ENCODE results near the gene PSAPL1. TPM values are rescaled to one million over a fixed set of nuclear protein-coding genes. Genes with fewer than 3 reads are reported as not detected.

Gene PSAPL1
- total RNA-seq, 1 experiment from 2014 or later, result not detected

GRCh38 chr4:7384003-7384928 lies 50.5 kb downstream of the PSAPL1 start:
- ChIA-PET POLR2A (no interaction called here), CTCF (no interaction called here)
- intact Hi-C loops (cut with micrococcal nuclease; ENCODE audit: unreplicated experiment), result no loop called here
- in situ Hi-C loops (cut with HindIII; ENCODE audit: low pct_unique_long_range_greater_than_20kb, low sequenced_read_pairs), result no loop called here
- Histone ChIP-seq H3K9me3 (ENCODE audit: control insufficient read depth, insufficient read depth, low read depth, low read length) (no peaks in the 10 kb centered on the region), H3K4me1 (ENCODE audit: control insufficient read depth, insufficient read depth, low read length) (no peaks in the 10 kb centered on the region), H3K27ac (ENCODE audit: low read length) (no peak overlapping the region), H3K4me3 (ENCODE audit: low read depth in 2 of 2, low read length in 2 of 2) (no peak overlapping the region), H3K27me3 (ENCODE audit: control insufficient read depth, insufficient read depth, low read length) (no peaks in the 10 kb centered on the region), H3K36me3 (ENCODE audit: control insufficient read depth, insufficient read depth, low read length) (no peaks in the 10 kb centered on the region)
- TF ChIP-seq, protein P1, sequence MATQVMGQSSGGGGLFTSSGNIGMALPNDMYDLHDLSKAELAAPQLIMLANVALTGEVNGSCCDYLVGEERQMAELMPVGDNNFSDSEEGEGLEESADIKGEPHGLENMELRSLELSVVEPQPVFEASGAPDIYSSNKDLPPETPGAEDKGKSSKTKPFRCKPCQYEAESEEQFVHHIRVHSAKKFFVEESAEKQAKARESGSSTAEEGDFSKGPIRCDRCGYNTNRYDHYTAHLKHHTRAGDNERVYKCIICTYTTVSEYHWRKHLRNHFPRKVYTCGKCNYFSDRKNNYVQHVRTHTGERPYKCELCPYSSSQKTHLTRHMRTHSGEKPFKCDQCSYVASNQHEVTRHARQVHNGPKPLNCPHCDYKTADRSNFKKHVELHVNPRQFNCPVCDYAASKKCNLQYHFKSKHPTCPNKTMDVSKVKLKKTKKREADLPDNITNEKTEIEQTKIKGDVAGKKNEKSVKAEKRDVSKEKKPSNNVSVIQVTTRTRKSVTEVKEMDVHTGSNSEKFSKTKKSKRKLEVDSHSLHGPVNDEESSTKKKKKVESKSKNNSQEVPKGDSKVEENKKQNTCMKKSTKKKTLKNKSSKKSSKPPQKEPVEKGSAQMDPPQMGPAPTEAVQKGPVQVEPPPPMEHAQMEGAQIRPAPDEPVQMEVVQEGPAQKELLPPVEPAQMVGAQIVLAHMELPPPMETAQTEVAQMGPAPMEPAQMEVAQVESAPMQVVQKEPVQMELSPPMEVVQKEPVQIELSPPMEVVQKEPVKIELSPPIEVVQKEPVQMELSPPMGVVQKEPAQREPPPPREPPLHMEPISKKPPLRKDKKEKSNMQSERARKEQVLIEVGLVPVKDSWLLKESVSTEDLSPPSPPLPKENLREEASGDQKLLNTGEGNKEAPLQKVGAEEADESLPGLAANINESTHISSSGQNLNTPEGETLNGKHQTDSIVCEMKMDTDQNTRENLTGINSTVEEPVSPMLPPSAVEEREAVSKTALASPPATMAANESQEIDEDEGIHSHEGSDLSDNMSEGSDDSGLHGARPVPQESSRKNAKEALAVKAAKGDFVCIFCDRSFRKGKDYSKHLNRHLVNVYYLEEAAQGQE (IDR thresholded peaks at IDR 0.05; ENCODE audit: insufficient read depth in 1 of 2, low read depth in 2 of 2, low read length in 1 of 2), result no peak
- no peak for TF ChIP-seq TCF7L2 (IDR thresholded peaks at IDR 0.05; ENCODE audit: low read depth, low read length)
- TF ChIP-seq, protein P2, sequence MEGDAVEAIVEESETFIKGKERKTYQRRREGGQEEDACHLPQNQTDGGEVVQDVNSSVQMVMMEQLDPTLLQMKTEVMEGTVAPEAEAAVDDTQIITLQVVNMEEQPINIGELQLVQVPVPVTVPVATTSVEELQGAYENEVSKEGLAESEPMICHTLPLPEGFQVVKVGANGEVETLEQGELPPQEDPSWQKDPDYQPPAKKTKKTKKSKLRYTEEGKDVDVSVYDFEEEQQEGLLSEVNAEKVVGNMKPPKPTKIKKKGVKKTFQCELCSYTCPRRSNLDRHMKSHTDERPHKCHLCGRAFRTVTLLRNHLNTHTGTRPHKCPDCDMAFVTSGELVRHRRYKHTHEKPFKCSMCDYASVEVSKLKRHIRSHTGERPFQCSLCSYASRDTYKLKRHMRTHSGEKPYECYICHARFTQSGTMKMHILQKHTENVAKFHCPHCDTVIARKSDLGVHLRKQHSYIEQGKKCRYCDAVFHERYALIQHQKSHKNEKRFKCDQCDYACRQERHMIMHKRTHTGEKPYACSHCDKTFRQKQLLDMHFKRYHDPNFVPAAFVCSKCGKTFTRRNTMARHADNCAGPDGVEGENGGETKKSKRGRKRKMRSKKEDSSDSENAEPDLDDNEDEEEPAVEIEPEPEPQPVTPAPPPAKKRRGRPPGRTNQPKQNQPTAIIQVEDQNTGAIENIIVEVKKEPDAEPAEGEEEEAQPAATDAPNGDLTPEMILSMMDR (IDR thresholded peaks at IDR 0.05), result no peak
- TF ChIP-seq POLR2AphosphoS5 (IDR thresholded peaks at IDR 0.05; ENCODE audit: low read depth, low read length), result no peak
- no peak for TF ChIP-seq SIN3A (IDR thresholded peaks at IDR 0.05; ENCODE audit: borderline replicate concordance, insufficient read depth, low read depth, low read length)
- no peak for DNase-seq (ENCODE audit: low read depth, low spot score)
- BruUV-seq (replicated peaks), result no TSS peak
- ATAC-seq, result no peak

DNA sequence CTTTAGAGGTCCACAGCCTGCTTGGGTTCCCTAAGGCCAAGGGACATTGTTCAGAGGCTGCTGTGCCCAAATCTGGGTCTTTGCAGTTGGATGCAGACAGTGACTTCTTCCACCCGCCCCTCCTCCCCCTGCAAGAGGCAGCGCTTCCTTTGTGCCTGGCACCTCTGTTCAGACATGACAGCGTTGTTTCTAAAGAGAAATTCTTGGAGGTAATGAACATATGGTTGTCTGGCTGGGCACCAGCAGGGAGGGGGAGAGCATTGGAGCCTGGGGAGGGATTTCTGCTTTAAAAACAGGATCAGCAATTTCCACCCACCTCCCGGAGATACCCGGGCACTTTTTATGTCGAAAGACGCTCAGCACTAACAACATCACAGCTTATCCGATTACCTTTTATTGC lies 51.5 kb downstream of the PSAPL1 start:
- BruUV-seq (replicated peaks), result no TSS peak

More for the DNA sequence above, 51.5 kb downstream of the PSAPL1 start:
- Histone ChIP-seq H3K4me3 (ENCODE audit: low read depth in 2 of 2, low read length in 2 of 2) (no peak overlapping the region), H3K9me3 (ENCODE audit: control insufficient read depth, insufficient read depth, low read depth, low read length) (no peaks in the 10 kb centered on the region), H3K27ac (ENCODE audit: low read length) (no peak overlapping the region), H3K27me3 (ENCODE audit: control insufficient read depth, insufficient read depth, low read length) (no peaks in the 10 kb centered on the region), H3K36me3 (ENCODE audit: control insufficient read depth, insufficient read depth, low read length) (no peaks in the 10 kb centered on the region), H3K4me1 (ENCODE audit: control insufficient read depth, insufficient read depth, low read length) (no peaks in the 10 kb centered on the region)
- ChIA-PET CTCF (no interaction called here), POLR2A (no interaction called here)
- TF ChIP-seq SIN3A (IDR thresholded peaks at IDR 0.05; ENCODE audit: borderline replicate concordance, insufficient read depth, low read depth, low read length), result no peak
- TF ChIP-seq TCF7L2 (IDR thresholded peaks at IDR 0.05; ENCODE audit: low read depth, low read length), result no peak
- TF ChIP-seq, protein P1 (IDR thresholded peaks at IDR 0.05; ENCODE audit: insufficient read depth in 1 of 2, low read depth in 2 of 2, low read length in 1 of 2), result no peak
- in situ Hi-C loops (cut with HindIII; ENCODE audit: low pct_unique_long_range_greater_than_20kb, low sequenced_read_pairs), result no loop called here
- intact Hi-C loops (cut with micrococcal nuclease; ENCODE audit: unreplicated experiment), result no loop called here
- DNase-seq (ENCODE audit: low read depth, low spot score) (no peak), ATAC-seq (no peak)
